LNCaP clone FGC (cell line): Measurements from ENCODE around the gene ADARB2.

Experiments
- DNase-seq: peaks from one replicate; pipeline ENCODE4 v3.0.0-alpha.2; 2011; ENCODE audit warnings: low read depth
- H3K4me3 ChIP-seq: 2 replicates; pipeline ENCODE4 v1.5.1; 2011; ENCODE audit warnings: mild to moderate bottlenecking, low read depth, low read length, control low read depth
- TF ChIP-seq, protein P1 (sequence below): IDR thresholded peaks from 2 replicates; pipeline ENCODE4 v1.5.1; 2012; ENCODE audit warnings: mild to moderate bottlenecking; ENCODE audit not compliant: control insufficient read depth, insufficient read depth; ENCODE audit errors: extremely low read depth

The ADARB2 gene

DNA sequence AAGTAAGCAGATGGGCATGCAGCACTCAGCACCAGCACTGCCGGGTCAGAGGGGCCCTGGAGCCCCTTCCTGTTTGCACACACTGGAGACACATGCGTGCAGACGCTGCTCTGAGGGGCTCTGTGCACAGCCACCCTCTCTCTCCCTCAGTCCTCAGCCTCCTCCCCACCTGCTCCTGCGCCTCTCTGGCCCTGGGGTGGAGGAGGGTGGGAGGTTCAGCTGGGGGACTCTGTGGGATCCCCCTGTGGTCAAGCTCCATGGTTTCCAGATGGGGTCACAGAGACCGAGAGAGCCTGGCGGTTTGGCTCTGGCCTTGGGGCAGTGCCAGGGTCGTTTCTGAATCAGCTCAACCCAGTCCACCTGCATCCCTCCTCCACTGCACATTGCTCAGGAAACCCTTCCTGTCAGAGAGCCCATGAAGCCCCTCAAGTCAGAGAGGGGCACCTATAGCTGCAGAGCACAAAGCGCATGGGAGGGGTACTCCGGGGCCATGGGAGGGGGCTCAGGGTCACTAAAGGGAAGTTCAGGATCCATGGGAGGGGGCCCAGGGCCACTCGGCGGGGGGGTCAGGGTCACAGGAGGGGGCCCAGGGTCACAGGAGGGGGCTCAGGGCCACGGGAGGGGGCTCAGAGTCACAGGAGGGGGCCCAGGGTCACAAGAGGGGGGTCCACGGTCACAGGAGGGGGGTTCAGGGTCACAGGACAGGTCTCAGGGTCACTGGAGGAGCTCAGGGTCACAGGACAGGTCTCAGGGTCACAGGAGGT is 161.7 kb downstream of the ADARB2 start:
- no peak for DNase-seq
- TF ChIP-seq, protein P1, sequence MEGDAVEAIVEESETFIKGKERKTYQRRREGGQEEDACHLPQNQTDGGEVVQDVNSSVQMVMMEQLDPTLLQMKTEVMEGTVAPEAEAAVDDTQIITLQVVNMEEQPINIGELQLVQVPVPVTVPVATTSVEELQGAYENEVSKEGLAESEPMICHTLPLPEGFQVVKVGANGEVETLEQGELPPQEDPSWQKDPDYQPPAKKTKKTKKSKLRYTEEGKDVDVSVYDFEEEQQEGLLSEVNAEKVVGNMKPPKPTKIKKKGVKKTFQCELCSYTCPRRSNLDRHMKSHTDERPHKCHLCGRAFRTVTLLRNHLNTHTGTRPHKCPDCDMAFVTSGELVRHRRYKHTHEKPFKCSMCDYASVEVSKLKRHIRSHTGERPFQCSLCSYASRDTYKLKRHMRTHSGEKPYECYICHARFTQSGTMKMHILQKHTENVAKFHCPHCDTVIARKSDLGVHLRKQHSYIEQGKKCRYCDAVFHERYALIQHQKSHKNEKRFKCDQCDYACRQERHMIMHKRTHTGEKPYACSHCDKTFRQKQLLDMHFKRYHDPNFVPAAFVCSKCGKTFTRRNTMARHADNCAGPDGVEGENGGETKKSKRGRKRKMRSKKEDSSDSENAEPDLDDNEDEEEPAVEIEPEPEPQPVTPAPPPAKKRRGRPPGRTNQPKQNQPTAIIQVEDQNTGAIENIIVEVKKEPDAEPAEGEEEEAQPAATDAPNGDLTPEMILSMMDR, result no peak
- no peak overlapping the region for H3K4me3 ChIP-seq

DNA sequence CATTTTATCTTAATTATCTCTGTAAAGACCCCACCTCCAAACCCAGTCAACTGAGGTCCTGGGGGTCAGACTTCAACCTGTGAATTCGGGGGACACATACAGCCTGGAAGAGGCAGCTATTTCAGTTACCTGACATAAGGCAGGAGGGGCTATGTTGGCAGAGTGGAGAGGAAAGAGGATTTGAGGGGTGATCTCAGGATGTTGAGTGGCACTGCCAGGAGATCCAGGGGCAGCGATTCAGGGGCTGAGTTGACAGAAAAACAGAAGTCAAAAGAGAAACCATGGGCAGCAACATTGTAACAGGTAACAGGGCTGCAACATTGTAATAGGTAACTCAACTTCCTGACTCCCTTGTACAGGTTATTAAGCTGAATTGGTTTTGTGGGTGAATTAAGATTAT is 162.6 kb downstream of the ADARB2 start:
- DNase-seq, result no peak
- no peak overlapping the region for H3K4me3 ChIP-seq
- TF ChIP-seq, protein P1, result no peak

DNA sequence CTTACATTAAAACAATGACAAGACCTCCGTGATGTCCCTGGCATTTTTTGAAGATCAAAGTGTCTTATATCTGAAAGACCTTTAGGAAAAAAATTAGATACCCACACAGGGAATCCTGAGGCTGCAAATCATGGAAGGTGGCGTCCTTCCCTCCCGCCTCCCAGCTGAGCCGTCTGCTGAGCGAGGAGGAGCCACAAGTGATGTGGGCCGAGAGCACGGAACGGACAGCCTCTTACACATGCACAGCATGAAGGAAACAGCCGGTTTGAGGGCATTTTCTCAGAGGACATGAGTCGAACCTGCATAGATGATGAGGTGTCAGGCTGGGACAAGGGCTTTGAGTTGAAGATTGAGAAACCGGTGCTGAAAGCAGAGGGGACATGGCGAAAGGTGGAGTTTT is 163.3 kb downstream of the ADARB2 start:
- TF ChIP-seq, protein P1, result no peak
- DNase-seq, result no peak

DNA sequence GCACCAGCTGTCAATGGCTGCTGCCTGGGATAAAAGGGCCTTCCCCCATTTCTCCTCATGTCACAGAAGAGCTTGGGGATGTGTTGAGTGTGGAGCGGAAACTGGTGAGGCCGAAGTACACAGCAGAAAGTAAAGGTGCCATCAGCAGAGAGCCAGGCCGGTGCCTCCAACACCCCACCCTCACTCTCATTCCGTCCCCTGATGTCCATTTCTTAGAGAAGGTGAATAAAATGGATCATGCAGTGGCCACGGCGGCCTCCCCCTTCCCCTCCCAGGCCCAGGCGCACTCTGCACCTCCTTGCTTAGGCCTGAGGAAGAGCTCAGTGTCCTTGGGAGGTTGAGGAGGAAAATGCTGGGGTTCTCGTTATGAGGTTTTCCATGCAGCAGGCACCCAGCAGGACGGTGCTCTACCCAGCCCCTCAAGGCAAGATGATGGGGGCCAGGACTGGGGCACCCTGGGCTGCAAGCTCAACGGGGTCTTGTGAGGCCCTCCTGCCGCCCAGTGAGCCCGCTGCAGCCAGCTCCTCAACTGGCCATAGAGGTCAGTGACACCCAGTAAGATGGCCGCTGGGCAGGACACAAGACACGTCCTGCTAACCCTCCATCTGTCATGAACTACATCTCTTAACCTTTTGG is 163.9 kb downstream of the ADARB2 start:
- H3K4me3 ChIP-seq, result no peak overlapping the region
- TF ChIP-seq, protein P1, result no peak
- no peak for DNase-seq

More for the DNA sequence above, 163.3 kb downstream of the ADARB2 start:
- H3K4me3 ChIP-seq, result no peak overlapping the region

DNA sequence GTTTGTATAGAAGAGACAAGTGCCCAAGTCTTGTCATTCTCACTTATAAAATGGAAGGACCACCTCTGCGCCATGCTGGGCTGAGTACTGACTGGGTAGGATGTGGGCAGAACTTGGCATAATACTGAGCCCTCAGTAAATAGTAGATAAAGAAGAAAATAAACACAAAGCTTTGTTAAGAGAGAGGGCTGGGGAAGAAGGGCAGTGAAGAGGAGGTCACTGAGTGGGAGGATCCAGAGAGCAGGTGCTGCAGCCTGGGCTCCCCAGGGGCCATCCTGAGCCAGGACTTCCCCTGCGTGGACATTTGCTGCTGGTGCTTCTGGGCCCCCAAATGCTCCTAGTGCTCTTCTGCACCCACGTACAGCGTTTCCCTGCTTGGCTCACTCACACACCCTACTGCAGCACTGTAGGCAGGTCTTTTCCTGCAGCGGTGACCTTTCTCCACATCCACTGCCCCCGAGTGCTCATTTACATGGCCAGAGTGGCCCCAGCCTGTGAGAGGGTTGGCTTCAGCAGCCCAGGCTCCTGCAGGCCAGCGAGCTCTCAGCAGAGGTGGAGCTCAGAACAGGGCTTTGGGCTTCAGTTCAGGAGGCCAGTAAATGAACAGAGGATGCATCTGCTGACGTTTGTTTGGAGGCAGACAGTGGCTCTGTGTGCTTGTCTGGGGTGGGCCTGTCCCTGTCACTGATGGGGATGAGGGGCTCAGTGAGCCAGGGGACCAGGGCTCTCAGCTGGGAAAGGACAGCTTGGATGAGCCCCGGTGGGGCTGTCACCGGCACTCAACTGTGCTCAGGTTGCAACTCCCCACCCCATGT is 164.6 kb downstream of the ADARB2 start:
- no peak overlapping the region for H3K4me3 ChIP-seq
- TF ChIP-seq, protein P1, result no peak
- no peak for DNase-seq

DNA sequence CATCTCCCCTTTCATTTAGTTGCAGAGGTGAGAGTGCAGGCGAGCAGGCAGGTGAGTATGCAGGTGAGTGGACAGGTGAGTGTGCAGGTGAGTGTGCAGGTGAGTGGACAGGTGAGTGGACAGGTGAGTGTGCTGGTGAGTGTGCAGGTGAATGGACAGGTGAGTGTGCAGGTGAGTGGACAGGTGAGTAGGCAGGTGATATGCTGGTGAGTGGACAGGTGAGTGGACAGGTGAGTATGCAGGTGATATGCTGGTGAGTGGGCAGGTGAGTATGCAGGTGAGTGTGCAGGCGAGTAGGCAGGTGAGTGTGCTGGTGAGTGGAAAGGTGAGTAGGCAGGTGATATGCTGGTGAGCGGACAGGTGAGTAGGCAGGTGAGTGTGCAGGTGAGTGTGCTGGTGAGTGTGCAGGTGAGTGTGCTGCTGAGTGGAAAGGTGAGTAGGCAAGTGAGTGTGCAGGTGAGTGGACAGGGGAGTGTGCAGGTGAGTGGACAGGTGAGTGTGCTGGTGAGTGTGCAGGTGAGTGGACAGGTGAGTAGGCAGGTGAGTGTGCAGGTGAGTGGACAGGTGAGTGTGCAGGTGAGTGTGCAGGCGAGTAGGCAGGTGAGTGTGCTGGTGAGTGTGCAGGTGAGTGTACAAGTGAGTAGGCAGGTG is 165.6 kb downstream of the ADARB2 start:
- TF ChIP-seq, protein P1, result no peak
- DNase-seq, result no peak
- H3K4me3 ChIP-seq, result no peak overlapping the region
